ENCODE results near the gene FIBP. TPM values are rescaled to one million over a fixed set of nuclear protein-coding genes. Genes with fewer than 3 reads are reported as not detected.

FIBP gene
- total and polyA plus RNA-seq, 2 of the 8 experiments (the other 6 are each of a cell fraction or from before 2014, with no cell fraction given) = 74.3 to 173 TPM

DNA sequence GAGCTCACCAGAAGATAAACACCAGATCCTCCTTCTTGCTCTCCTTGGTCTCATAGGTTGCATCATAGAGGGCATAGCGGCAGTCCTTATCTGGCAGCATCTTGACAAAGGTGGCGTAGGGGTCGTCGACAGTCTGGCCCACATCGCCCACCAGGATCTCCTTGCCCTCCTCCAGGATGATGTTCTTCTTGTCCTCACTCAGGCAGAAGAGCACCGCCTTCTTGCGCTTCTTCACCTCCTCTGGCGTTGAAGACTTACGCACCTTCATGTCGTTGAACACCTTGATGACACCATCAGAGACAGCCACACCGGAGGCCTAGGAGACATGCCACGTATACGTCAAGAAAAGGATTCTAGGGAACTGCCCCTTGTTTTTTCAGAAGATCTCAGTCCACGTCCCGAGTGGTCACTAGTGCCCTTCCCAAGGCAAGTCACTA lies 32.3 kb downstream of the FIBP start:
- no peak overlapping the region for H3K27ac ChIP-seq (ENCODE audit: low read depth, low read length)
- H2AK5ac ChIP-seq (ENCODE audit: low read depth, low read length) = no peak overlapping the region
- H2BK12ac ChIP-seq (ENCODE audit: low read depth, low read length) = no peak overlapping the region
- H2AFZ ChIP-seq (ENCODE audit: low read length) = no peak overlapping the region
- no peak overlapping the region for H3K14ac ChIP-seq (ENCODE audit: insufficient read length)
- peak overlapping the region; percentile 86 to 96 (median 91); a peak in 7 of 8 replicates for H3K4me3 ChIP-seq (ENCODE audit: extremely low read depth in 1 of 4, insufficient read depth in 2 of 4, low read depth in 3 of 4, low read length in 4 of 4)
- no peak overlapping the region for H3K56ac ChIP-seq (replicated peaks; ENCODE audit: insufficient read length, low read depth, low read length)
- H3K23me2 ChIP-seq (ENCODE audit: low read depth, low read length) = peaks cover 13% of the 10 kb centered on the region
- 99% methylated on average over 14 of the region's 15 CpGs; no CpG with 5 or more reads in 1 of the 2 experiments for WGBS, 2 experiments (ENCODE audit: extremely low coverage in 1 of 2, insufficient coverage in 1 of 2, insufficient read length in 1 of 2, insufficient replicate concordance in 2 of 2, low coverage in 1 of 2, low lambda C conversion rate in 2 of 2, missing lambda C conversion rate in 1 of 2)
- H3K9ac ChIP-seq (replicated peaks in 1 of 4; ENCODE audit: extremely low read depth in 1 of 4, low read depth in 3 of 4, low read length in 3 of 4) = no peak overlapping the region; a peak in 1 of 7 replicates
- peaks cover 4 to 8% of the 10 kb centered on the region in 2 experiments; a peak in 2 of 4 replicates for H3K9me3 ChIP-seq (ENCODE audit: insufficient read depth in 2 of 2, low read depth in 1 of 2, low read length in 1 of 2)
- CTCF ChIA-PET (ENCODE audit: partially characterized antibody) = interaction anchor here (2.2 to 8.6 kb wide), 2 partner anchors 14 to 29 kb away, joined by 8 to 71 read pairs; partner anchors contain the start of gene EFEMP2
- no peak for DNase-seq (ENCODE audit: low read depth in 1 of 2, low spot score in 2 of 2)
- peaks cover 17 to 34% (median 31%) of the 10 kb centered on the region in 4 experiments for H3K36me3 ChIP-seq (ENCODE audit: control insufficient read depth in 2 of 4, insufficient read depth in 4 of 4, low read length in 3 of 4)
- H3K79me1 ChIP-seq (ENCODE audit: low read depth, low read length) = peaks cover 20% of the 10 kb centered on the region
- H3K4me2 ChIP-seq (ENCODE audit: insufficient read depth in 1 of 2, low read depth in 2 of 2, low read length in 2 of 2) = peak overlapping the region; percentile 83 to 84; a peak in 3 of 4 replicates
- no peak overlapping the region for H4K5ac ChIP-seq (ENCODE audit: insufficient read length, low read depth, low read length)
- POLR2A ChIA-PET (ENCODE audit: partially characterized antibody) = interaction anchor here (0.5 to 39.7 kb wide), 5 partner anchors 0 to 356 kb away, joined by 3 to 1071 read pairs (median 4); partner anchors contain the start of genes CCDC85B, CFL1, CTSW and EFEMP2
- H3K27me3 ChIP-seq (replicated peaks in 1 of 4; ENCODE audit: control insufficient read depth in 3 of 4, extremely low read depth in 1 of 4, insufficient read depth in 3 of 4, low read length in 3 of 4) = no peaks in the 10 kb centered on the region
- no peak overlapping the region for H4K8ac ChIP-seq (ENCODE audit: extremely low read depth, insufficient read depth, low read length)
- no peak overlapping the region for H3K4ac ChIP-seq (replicated peaks; ENCODE audit: insufficient read length, low read depth, low read length)
- H2BK5ac ChIP-seq (ENCODE audit: low read depth, low read length) = no peak overlapping the region
- no peak overlapping the region for H2BK20ac ChIP-seq (ENCODE audit: low read length)
- H3K18ac ChIP-seq (ENCODE audit: extremely low read depth, low read length) = no peak overlapping the region
- no peak overlapping the region for H4K91ac ChIP-seq (replicated peaks; ENCODE audit: insufficient read length, low read length)
- TF ChIP-seq SIN3A (conservative IDR thresholded peaks at IDR 0.05 in 1 of 2, IDR thresholded peaks at IDR 0.05 in 1 of 2; ENCODE audit: low read depth in 1 of 2, low read length in 2 of 2) = no peak
- peak; percentile 61 for TF ChIP-seq POLR2AphosphoS5 (IDR thresholded peaks at IDR 0.05; ENCODE audit: low read depth, low read length)
- peak in 1 of 2 experiments; percentile 22; a peak in 2 of 3 replicates for TF ChIP-seq POLR2A (IDR thresholded peaks at IDR 0.05; ENCODE audit: control extremely low read depth in 1 of 2, low read depth in 2 of 2, low read length in 2 of 2)
- TF ChIP-seq CHD1 (IDR thresholded peaks at IDR 0.05; ENCODE audit: low read depth, low read length) = no peak
- H3K4me1 ChIP-seq (replicated peaks in 1 of 4; ENCODE audit: control insufficient read depth in 3 of 4, insufficient read depth in 4 of 4, low read length in 3 of 4) = peaks cover 0 to 9% (median under 1%) of the 10 kb centered on the region in 4 experiments; a peak in 4 of 7 replicates
- peaks cover 15 to 36% of the 10 kb centered on the region in 2 experiments for H3K79me2 ChIP-seq (ENCODE audit: control insufficient read depth in 1 of 2, insufficient read depth in 2 of 2, low read length in 2 of 2)
- peaks cover 29 to 30% of the 10 kb centered on the region in 2 experiments for H4K20me1 ChIP-seq (replicated peaks in 1 of 2; ENCODE audit: control insufficient read depth in 1 of 2, insufficient read depth in 2 of 2, low read length in 2 of 2)
- H3K23ac ChIP-seq (ENCODE audit: insufficient read length) = no peak overlapping the region
- FAIRE-seq = no peak
- H2BK120ac ChIP-seq (replicated peaks; ENCODE audit: low read depth, low read length) = no peak overlapping the region
- H2BK15ac ChIP-seq (ENCODE audit: low read length) = no peak overlapping the region
